Spleen (tissue), 11 donors: ENCODE results near the gene AP5Z1. TPM values are rescaled to one million over a fixed set of nuclear protein-coding genes. Genes with fewer than 3 reads are reported as not detected.

ENCODE experiments used
- DNase-seq: peaks from one replicate; pipeline ENCODE4 v3.0.0-alpha.2; 2020
- H3K27ac ChIP-seq, 8 donors: fragments of 200-600 bp; sonication (generic) in 7 of 8; 1 replicate in 4 of 8; 2 replicates in 4 of 8; pipeline versions ENCODE4 v1.5.0 to v1.8.0; 2016 to 2021; ENCODE audit warnings: inconsistent platforms in 4 of 8, mild to moderate bottlenecking in 4 of 8, moderate library complexity in 1 of 8
- H3K27me3 ChIP-seq, 7 donors: fragments of 200-600 bp; sonication (generic) in 6 of 7; replicated peaks in 1 of 7; 1 replicate in 4 of 7; 2 replicates in 3 of 7; pipeline versions ENCODE4 v1.5.0 to v1.8.0; 2016 to 2021; ENCODE audit warnings: inconsistent platforms in 3 of 7, mild to moderate bottlenecking in 1 of 7
- H3K36me3 ChIP-seq, 6 donors: fragments of 200-600 bp; sonication (generic) in 5 of 6; 1 replicate in 4 of 6; 2 replicates in 2 of 6; pipeline versions ENCODE4 v1.5.0 to v1.8.0; 2016 to 2021; ENCODE audit warnings: inconsistent platforms in 2 of 6
- H3K4me1 ChIP-seq, 6 donors: fragments of 200-600 bp; sonication (generic) in 5 of 6; 1 replicate in 3 of 6; 2 replicates in 3 of 6; pipeline versions ENCODE4 v1.5.0 to v1.8.0; 2016 to 2021; ENCODE audit warnings: inconsistent platforms in 3 of 6
- H3K4me3 ChIP-seq, 8 donors: fragments of 200-600 bp; sonication (generic) in 7 of 8; 1 replicate in 4 of 8; 2 replicates in 4 of 8; pipeline versions ENCODE4 v1.5.0 to v1.8.0; 2016 to 2021; ENCODE audit warnings: inconsistent platforms in 4 of 8, mild to moderate bottlenecking in 4 of 8, moderate library complexity in 2 of 8
- H3K9me3 ChIP-seq, 8 donors: fragments of 200-600 bp; sonication (generic) in 7 of 8; 1 replicate in 4 of 8; 2 replicates in 4 of 8; pipeline versions ENCODE4 v1.5.0 to v1.8.0; 2016 to 2021; ENCODE audit warnings: inconsistent platforms in 4 of 8
- CTCF ChIP-seq, 11 experiments: fragments of 200-600 bp in 7 of 11; fragments of 450-650 bp in 4 of 11; sonication (generic) in 4 of 11; IDR thresholded peaks in 8 of 11; conservative IDR thresholded peaks in 3 of 11; 1 replicate in 7 of 11; 2 replicates in 4 of 11; pipeline versions ENCODE4 v1.4.0 to v1.8.0; 2016 to 2021; ENCODE audit warnings: antibody characterized with exemption in 11 of 11, inconsistent platforms in 4 of 11, mild to moderate bottlenecking in 1 of 11
- POLR2A ChIP-seq, 3 donors: fragments of 450-650 bp; IDR thresholded peaks; one replicate each; pipeline ENCODE4 v1.5.1; 2017; ENCODE audit warnings: antibody characterized with exemption in 3 of 3, mild to moderate bottlenecking in 1 of 3
- POLR2AphosphoS5 ChIP-seq, 3 donors: sonication (generic); formaldehyde crosslinking; IDR thresholded peaks; one replicate each; pipeline ENCODE4 v1.5.1; 2017; ENCODE audit warnings: antibody characterized with exemption in 3 of 3
- WGBS, 5 donors: extraction: QIAGEN DNeasy Blood & Tissue Kit in 3 of 5; methylation state at CpG; one replicate each; pipeline versions ENCODE4 v1.1.5 to v1.1.7; 2013 to 2018; 5-methylcytosine and 5-hydroxymethylcytosine counted together
- intact Hi-C: fragments of 100-400 bp; cut with DNase I; formaldehyde crosslinking; loops from one replicate; pipeline ENCODE4 v1.15.0; 2023; ENCODE audit warnings: low total_unique reads
- polyA plus RNA-seq, 3 donors: library from polyadenylated mRNA; stranded (reverse); fragments of 200-250 nt; gene quantifications; one replicate each; pipeline ENCODE4 v1.2.1, GENCODE V29; 2013
- total RNA-seq, 7 donors: library from RNA; depleted of rRNA in 3 of 7; stranded (reverse); fragments of >200 nt in 3 of 7; fragmentation: NEBNext Ultra II Directional in 4 of 7; extraction: Animal tissue kit (Norgen Biotek cat#: 25700) in 4 of 7; gene quantifications; one replicate each; pipeline versions ENCODE4 v1.1.0 to v1.2.1, GENCODE V29; 2016 to 2021
- donor health status: healthy with polysubstance abuse.
- donor health status: DM: no; HTN: no; CAD: no; lungs with moderate emphysema.
- donor health status: DM: no; HTN: no; CAD: no.
- donor health status: Bipolar disorder and iron deficiency.
- donor health status: healthy.
- donor health status: DM: no; HTN: no; CAD: no.
- donor health status: DM: yes; HTN: yes; CAD: no.

Gene AP5Z1
- total and polyA plus RNA-seq, 10 donors = 39.3 to 156 (median 64.7) TPM

- Histone ChIP-seq H3K4me3 (no peak overlapping the region), H3K27me3 (no peaks in the 10 kb centered on the region), H3K36me3 (peaks cover 0 to 7% (median 0%) of the 10 kb centered on the region in 6 donors), H3K4me1 (peaks cover 0 to 16% (median 5%) of the 10 kb centered on the region in 6 donors), H3K27ac (no peak overlapping the region), H3K9me3 (no peaks in the 10 kb centered on the region)
- TF ChIP-seq CTCF (IDR thresholded peaks at IDR 0.05 in 8 of 11, conservative IDR thresholded peaks at IDR 0.05 in 3 of 11) (peak; percentile 27 to 96 (median 85)), POLR2A (IDR thresholded peaks at IDR 0.05) (no peak), POLR2AphosphoS5 (IDR thresholded peaks at IDR 0.05) (peak; percentile 21 to 73 (median 48))
- peak; percentile 90 for DNase-seq
- intact Hi-C loops = loop anchor here (10.0 kb wide), 2 partner anchors 63 to 287 kb away; no protein-coding TSS in a partner anchor
- WGBS, 5 donors = 30 to 38% (median 37%) methylated on average over 32 to 37 of the region's 37 CpGs
Measured at GRCh38 chr7:4797858-4798705, 22.7 kb downstream of the AP5Z1 start.

- no peak for DNase-seq
- no peak overlapping the region for H3K27ac ChIP-seq
- TF ChIP-seq POLR2AphosphoS5 (IDR thresholded peaks at IDR 0.05) (no peak), CTCF (IDR thresholded peaks at IDR 0.05 in 8 of 11, conservative IDR thresholded peaks at IDR 0.05 in 3 of 11) (no peak), POLR2A (IDR thresholded peaks at IDR 0.05) (no peak)
- no peaks in the 10 kb centered on the region for H3K27me3 ChIP-seq
- H3K4me3 ChIP-seq = no peak overlapping the region
- 60 to 91% (median 85%) methylated on average over 7 to 15 of the region's 15 CpGs for WGBS, 5 donors
- H3K4me1 ChIP-seq = peaks cover 0 to 11% (median 5%) of the 10 kb centered on the region in 6 donors
- H3K36me3 ChIP-seq = peaks cover 0 to 5% (median 0%) of the 10 kb centered on the region in 6 donors
- intact Hi-C loops = loop anchor here (10.0 kb wide), 2 partner anchors 64 to 286 kb away; no protein-coding TSS in a partner anchor
- H3K9me3 ChIP-seq = no peaks in the 10 kb centered on the region
Measured at GRCh38 chr7:4798706-4799235, 23.3 kb downstream of the AP5Z1 start.

- Histone ChIP-seq H3K4me3 (no peak overlapping the region), H3K36me3 (peaks cover 0 to under 1% (median 0%) of the 10 kb centered on the region in 6 donors), H3K4me1 (peaks cover 0 to 11% (median 5%) of the 10 kb centered on the region in 6 donors), H3K9me3 (no peaks in the 10 kb centered on the region), H3K27me3 (no peaks in the 10 kb centered on the region), H3K27ac (no peak overlapping the region)
- DNase-seq = no peak
- no peak for TF ChIP-seq CTCF (IDR thresholded peaks at IDR 0.05 in 8 of 11, conservative IDR thresholded peaks at IDR 0.05 in 3 of 11)
- no peak for TF ChIP-seq POLR2AphosphoS5 (IDR thresholded peaks at IDR 0.05)
- no peak for TF ChIP-seq POLR2A (IDR thresholded peaks at IDR 0.05)
- intact Hi-C loops = loop anchor here (10.0 kb wide), 2 partner anchors 65 to 285 kb away; no protein-coding TSS in a partner anchor
- WGBS, 5 donors = 63 to 86% (median 82%) methylated on average over 14 to 39 of the region's 39 CpGs
Measured at GRCh38 chr7:4799508-4800268, 24.3 kb downstream of the AP5Z1 start.
